CD4-positive, alpha-beta T cell treated with Interferon alpha-2 for 1 hour (primary cell): ENCODE measurements around the gene LRG1.

Experiments used
- DNase-seq, 2 donors: peaks; one replicate each; pipeline ENCODE4 v3.0.0-alpha.2; 2020 to 2022

LRG1 gene

GRCh38 chr19:4539693-4540581 is at the start of gene LRG1:
Gene LRG1 (minus strand): TSS chr19:4540036. CDS start chr19:4540013, 23 bp downstream.
- peak; percentile 30 to 74 for DNase-seq

DNA sequence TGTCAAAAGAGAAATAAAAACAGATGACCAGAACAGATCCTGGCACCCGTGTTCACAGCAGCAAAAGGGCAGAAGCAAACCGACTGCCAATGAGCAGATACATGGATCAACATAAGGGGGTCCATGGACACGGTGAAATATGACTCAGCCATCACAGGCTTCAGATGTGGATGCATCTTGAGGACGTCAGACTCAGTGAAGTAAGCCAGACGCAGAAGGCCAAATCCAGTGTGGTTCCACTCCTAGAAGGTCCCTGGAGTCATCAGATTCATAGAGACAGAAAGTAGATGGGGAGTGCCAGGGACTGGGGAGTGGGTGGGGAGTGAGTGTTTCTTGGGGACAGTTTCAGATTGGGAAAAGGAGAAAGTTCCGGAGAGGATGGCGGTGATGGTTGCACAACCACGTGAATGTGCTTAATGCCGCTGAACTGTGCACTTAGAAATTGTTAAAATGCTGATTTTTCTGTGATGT is 48.5 kb upstream of the LRG1 start:
- no peak for DNase-seq

DNA sequence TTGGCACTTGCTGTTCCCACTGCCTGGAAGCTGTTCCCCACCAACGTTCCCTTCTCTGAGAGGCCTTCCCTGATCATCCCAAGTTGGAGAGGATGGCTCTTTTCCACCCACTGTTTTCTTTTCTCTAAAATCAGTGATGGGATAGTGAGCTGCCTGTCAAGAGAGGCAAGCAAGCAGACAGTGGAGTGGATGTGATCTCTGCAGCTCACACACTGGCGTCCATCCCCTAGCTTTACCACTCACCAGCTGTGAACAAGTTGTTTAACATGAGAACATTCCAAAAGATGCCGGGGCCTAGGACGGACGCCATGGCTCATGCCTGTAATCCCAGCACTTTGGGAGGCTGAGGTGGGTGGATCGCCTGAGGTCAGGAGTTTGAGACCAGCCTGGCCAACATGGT is 47.7 kb upstream of the LRG1 start:
- no peak for DNase-seq

- DNase-seq: no peak
These were observed 46.9 kb upstream of the LRG1 start for GRCh38 chr19:4586691-4587090.

DNA sequence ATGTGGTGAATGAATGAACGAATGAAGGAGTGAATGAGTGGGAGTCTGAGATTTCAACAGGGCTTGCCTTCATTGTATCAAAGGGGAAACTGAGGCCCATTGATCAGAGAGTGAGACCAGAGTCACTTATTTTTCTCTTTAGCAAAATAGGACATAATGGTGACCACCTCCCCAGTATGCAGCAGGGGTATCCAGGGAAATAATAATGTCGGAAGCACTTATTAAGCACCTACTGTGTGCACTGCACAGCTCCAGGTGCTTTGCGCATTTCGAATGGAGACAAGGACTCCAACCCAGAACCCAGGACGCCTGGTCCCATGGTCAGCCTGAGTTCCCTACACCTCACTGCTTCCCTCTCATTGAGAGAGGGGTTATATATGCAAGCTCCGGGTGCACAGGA is 46.4 kb upstream of the LRG1 start:
- DNase-seq: no peak

- no peak for DNase-seq
These were observed 45.7 kb upstream of the LRG1 start for GRCh38 chr19:4585556-4585955.

DNA sequence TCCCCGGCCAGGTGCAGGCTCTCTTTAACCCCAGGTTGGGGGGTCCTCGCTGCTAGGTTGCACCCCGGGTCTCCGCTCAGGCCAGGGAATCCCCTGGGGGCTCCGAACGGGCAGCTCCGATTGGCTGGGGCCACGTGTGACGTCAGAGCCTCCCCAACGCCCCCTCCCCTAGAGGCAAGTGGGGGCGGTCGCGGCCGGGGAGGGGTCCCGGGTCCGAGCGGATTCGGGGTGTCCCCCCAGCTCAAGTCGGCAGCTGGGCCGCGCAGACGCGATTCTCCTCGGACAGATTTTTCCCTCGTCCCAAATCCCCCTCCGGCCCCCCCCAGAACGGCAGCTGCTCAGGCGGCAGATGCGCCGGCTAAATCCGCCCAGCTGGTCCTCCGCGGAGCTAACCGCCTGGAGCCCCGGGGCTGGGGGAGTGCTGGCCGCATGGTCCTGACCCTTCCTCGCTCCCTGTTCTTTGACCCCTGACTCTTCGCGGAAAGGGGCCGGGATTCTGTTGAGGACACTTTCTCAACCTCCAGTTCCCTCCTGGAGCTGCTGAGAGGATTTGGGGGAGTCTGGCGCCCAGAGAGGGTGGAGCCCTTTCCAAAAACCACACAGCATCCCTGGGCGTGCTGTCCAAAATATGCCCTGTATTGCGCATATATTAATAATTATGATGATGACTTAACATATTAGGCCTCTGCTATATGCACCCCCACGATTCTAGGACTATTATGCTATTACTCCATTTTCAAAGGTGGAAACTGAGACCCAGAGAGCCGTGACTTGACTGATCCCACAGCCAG is 45.0 kb upstream of the LRG1 start:
- DNase-seq: no peak

DNA sequence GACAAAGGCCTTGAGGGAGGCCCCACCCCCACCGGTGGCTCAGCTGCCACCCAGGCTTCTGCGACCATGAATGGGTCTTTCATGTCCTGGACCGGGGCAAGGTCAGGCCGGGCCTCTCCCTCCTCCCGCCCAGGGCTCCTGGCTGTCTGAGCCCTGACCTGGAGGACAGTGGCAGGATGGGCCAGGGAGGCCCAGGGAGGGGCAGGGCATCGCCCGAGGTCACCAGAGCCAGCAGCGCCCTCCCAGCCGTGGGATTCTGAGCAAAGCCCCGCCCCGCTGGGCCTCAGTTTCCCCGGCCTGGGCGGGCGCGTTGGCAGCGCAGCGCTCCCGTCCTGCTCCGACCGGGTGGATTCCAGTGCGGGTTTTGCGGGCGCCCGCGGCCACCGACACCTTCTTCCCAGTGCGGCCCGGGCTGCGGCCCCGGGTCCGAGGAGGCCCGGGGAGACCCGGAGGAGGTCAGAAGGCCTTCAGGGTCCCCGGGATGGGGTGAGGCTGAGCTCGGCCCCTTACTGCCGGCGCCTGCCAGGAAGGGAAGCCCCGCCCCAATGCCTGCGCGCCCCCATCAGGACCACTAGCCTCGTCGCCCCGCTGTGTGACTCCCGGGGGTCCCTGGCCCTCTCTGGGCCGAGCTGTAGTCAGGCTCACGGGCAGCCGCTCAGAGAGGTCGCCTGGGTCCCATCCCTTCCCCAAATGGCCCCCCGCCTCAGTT is 44.3 kb upstream of the LRG1 start:
- DNase-seq: no peak

DNA sequence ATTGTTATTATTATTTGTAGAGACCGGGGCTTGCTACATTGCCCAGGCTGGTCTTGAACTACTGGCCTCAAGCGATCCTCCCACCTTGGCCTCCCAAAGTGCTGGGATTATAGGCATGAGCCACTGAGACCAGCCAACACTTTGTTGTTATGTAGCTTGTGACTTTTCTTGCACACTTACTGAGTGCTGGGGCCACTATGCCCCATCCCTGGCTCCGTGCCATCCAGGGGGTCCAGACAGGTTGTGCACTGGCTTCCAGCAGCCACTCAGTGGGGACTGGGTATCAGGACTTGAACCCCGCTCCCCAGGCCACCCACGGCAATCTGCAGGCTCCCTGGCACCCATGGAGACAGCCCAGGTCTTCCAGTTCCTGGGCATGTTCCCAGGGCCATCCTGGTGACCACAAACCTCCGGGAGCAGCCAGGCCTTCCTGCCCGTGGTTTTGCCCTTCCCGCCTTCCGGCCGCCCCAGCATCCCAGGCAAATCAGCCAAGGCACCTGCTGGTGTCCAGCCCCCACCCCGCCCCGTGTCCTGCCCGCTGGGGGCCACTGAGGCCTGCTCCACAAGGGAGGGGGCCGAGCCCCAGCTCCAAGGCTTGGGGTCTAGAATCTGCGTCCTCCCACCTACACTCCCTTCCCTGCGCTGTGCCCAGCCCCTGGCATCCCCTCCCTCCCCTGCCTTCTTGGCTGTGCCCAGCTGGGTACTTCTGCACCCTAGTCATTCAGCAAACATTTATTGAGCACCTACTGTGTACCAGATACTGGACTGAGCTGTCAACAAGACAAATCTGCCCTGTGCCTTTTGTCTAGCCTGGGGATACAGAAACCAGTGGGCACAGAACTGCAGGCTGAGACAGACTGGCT is 43.4 kb upstream of the LRG1 start:
- no peak for DNase-seq

- DNase-seq: no peak
These were observed 42.1 kb upstream of the LRG1 start for GRCh38 chr19:4581666-4582553.

DNA sequence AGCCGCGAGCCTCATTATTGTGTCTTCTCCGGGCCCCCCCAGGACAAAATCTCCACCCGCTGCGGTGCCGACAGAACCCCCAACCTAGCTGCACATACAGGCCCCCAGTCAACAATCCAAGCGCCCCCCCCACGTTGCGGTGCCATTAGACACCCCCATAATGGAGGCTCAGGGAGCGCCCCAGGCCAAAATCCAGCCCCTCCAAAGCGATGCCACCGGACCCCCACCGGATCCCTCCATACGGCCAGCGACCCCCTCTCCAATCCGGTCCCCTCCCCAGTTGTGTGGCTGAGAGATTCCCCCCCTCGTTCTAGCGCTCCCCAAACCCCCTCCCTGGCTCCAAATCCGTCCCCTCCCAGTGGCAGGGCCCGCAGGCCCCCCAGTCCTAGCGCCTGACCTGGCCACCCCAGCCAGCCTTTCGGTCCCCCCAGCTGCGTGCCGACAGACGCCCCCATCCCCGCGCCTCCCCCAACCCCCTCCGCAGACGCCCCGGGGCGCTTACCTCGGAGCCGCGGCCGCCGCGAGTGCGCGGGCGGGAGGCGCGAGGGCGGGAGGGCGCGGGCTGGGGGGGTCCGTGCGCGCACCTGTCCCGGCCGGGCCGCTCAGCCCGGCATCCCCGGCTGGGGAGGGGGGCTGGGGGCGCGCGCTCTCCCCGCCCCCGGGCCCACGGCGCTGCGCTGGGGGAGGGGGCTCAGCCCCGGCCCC is 41.3 kb upstream of the LRG1 start:
- DNase-seq: no peak

DNA sequence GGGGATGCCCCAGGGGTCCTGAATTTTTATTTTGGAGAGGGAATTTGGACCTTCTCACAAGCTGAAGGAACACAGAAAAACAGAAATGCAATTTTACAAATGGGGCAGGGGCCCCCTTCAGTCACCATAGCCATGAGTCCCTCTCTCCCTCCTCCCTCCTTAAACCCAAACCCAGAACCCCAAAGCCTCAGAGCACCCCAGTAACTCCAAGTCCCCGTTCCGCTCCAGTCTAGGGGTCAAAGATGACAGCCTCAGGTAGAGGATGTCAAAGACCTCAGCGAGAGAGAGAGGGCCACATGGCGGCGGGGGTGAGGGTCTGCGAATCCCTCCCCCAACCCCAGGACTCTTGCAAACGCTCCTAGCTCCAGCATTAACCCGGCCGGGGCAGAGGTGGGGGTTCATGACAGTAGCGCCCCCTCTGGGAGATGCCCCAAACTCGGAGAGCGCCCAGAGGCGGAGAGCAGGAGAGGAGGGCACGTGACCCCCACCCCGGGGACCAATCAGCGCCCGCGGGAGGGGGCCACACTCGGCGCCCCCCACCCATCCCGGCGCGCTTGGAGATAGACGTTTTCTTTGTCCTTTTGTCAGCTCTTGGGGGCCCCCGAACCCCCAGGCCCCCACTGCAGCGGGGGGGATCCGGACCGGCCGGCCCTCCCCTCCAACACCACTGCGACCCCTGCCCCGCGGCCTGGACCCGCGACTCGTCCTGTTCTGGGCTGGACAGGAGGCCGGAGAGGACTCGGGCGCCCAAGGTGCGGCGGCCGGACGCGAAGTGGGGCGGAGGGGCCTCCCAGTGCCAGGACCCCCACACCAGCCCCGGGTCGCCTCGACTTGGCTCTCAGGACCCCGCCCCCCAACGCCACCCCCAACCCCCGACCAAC is 40.4 kb upstream of the LRG1 start:
- no peak for DNase-seq

- DNase-seq: no peak
These were observed 39.6 kb upstream of the LRG1 start for GRCh38 chr19:4579389-4579788.

DNA sequence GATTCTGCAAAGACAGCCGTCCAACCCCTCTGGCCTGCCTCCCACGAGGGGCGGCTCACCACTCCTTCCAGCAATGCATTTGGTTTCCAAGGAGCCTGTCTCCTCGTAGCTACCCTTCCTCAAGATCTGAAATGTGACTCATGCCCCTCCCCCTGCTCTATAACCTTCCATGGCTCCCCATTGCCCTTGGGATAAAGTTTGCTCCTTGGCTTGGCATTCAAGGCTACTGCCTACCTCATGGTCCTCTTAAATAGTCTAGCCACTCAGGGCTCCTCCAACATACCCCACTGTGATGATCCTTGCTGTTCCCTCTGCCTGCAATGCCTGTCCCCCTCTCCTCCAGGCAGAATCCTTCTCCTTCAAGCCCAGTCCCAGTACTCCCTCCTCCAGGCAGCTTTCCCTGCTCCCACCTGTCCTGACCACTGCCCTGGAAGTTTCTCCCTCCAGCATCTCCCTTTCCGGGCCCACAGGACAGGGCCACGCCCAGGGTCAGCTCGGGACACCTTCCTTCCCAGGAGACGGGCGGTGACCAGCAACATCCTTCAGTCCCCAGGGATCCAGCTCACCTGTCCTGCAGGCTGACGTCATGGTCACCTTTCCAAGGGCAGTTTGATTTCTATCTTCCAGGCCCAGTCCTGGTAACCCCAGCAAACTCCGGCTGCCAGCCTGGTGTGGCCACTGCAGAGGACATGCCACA is 38.9 kb upstream of the LRG1 start:
- no peak for DNase-seq

GRCh38 chr19:4577020-4577782 is 37.4 kb upstream of the LRG1 start:
- DNase-seq: no peak

DNA sequence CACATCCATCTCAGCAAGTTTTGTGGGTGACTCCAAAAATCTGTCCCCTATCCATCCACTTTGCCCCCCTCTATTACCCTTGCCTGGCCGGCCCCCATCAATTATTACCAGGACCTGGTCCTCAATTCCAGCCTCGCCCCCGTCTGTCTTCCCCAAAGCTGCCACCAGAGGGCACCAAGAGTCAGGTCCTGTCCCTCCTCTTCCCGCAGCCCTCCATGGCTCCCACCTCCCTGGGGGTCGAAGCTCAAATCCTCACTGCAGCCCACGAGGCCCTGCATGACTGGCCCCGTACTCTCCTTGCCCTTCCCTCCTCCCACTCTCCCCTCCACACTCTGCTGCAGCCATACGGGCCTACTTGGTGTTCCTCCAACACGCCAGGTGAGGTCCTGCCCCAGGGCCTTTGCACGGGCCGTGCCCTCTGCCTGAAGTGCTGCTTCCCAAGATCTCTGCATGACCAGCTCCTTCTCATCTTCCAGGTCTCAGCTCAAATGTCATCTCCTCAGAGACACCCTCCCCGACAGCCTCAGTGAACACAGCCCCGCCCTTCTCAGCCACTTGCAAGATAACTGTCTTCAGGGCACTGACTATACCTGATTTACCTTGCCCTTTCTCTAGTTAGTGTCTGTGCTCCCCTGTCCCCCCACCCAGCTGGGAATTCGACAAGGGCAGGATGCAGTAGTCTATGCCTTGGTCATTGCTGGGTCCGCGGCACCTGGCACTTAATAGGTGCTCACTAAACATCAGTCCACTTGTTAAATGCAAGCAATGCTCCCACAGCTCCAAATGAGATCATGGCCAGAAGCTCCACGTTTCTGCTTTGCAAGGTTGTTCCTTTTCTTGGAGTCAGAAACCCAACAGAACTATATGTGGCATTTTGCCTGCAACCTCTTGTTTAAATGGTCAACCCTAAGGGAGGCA is 36.4 kb upstream of the LRG1 start:
- DNase-seq: peak; percentile 57 to 66
